Type B pancreatic cell (in vitro differentiated cells): Measurements from ENCODE around the gene TEKTIP1. TPM values are rescaled to one million over a fixed set of nuclear protein-coding genes. Genes with fewer than 3 reads are reported as not detected.

ENCODE experiments used
- DNase-seq: peaks from one replicate; pipeline ENCODE4 v3.0.0; 2021; ENCODE audit warnings: mixed read lengths; ENCODE audit not compliant: unreplicated experiment; ENCODE audit errors: extremely low spot score
- H3K27ac Mint-ChIP-seq: 2 replicates; pipeline ENCODE4 v1.8.0; 2021; ENCODE audit warnings: mild to moderate bottlenecking, mixed read lengths
- H3K27me3 Mint-ChIP-seq: 2 replicates; pipeline ENCODE4 v1.8.0; 2021; ENCODE audit warnings: mixed read lengths
- H3K36me3 Mint-ChIP-seq: 2 replicates; pipeline ENCODE4 v1.8.0; 2021; ENCODE audit warnings: mixed read lengths
- H3K4me1 Mint-ChIP-seq: one replicate; pipeline ENCODE4 v1.8.0; 2021; ENCODE audit warnings: mixed read lengths; ENCODE audit not compliant: unreplicated experiment
- H3K4me3 Mint-ChIP-seq: 2 replicates; pipeline ENCODE4 v1.8.0; 2021; ENCODE audit warnings: mild to moderate bottlenecking, mixed read lengths
- H3K9me3 Mint-ChIP-seq: 2 replicates; pipeline ENCODE4 v1.8.0; 2021; ENCODE audit warnings: mixed read lengths
- total RNA-seq: library from RNA; stranded (reverse); gene quantifications from 2 replicates; pipeline ENCODE4 v1.2.1, GENCODE V29; 2021; ENCODE audit warnings: low replicate concordance
- TF ChIP-seq, protein P1 (sequence below): fragments of 200-600 bp; sonication (generic); conservative IDR thresholded peaks from 2 replicates; pipeline ENCODE4 v1.5.0; 2021; ENCODE audit warnings: antibody characterized with exemption, mild to moderate bottlenecking

Gene TEKTIP1
- total RNA-seq, 1 donor from 2014 or later: 3.4 TPM

DNA sequence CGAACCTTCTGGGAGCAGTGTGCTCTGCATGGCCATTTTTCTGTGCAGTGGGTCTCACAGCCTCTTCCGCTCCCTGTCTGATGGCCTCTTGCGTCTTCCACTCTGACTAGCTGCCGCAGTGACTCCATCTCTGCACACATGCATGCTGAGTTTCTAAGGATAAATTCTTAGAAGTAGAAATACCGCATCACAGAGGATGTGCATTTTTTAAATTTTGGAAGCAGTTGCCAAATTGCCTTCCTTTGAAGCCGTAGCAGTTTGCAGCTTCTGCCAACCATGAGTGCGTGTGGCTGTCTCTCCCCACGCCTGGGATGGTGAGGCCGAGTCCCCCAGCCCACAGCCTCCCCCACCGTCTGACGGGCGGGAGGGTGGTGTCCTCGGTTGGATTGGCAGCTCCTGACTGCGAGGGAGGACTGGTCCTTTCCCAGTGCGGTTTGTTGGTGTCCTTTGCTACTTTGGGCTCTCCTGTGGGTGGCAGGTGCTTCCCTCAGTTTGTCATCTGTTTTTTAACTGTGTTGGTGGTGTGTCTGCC is 23.0 kb upstream of the TEKTIP1 start:
- Mint-ChIP-seq H3K4me1 (no peaks in the 10 kb centered on the region), H3K9me3 (no peaks in the 10 kb centered on the region), H3K36me3 (peaks cover 1% of the 10 kb centered on the region), H3K27me3 (no peaks in the 10 kb centered on the region), H3K27ac (peak overlapping the region; percentile 37), H3K4me3 (no peak overlapping the region)
- TF ChIP-seq, protein P1, sequence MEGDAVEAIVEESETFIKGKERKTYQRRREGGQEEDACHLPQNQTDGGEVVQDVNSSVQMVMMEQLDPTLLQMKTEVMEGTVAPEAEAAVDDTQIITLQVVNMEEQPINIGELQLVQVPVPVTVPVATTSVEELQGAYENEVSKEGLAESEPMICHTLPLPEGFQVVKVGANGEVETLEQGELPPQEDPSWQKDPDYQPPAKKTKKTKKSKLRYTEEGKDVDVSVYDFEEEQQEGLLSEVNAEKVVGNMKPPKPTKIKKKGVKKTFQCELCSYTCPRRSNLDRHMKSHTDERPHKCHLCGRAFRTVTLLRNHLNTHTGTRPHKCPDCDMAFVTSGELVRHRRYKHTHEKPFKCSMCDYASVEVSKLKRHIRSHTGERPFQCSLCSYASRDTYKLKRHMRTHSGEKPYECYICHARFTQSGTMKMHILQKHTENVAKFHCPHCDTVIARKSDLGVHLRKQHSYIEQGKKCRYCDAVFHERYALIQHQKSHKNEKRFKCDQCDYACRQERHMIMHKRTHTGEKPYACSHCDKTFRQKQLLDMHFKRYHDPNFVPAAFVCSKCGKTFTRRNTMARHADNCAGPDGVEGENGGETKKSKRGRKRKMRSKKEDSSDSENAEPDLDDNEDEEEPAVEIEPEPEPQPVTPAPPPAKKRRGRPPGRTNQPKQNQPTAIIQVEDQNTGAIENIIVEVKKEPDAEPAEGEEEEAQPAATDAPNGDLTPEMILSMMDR: no peak
- DNase-seq: no peak

- TF ChIP-seq, protein P1: no peak
- Mint-ChIP-seq H3K4me3 (no peak overlapping the region), H3K9me3 (no peaks in the 10 kb centered on the region), H3K36me3 (peaks cover 5% of the 10 kb centered on the region), H3K27ac (no peak overlapping the region), H3K4me1 (no peaks in the 10 kb centered on the region), H3K27me3 (no peaks in the 10 kb centered on the region)
- peak; percentile 68 for DNase-seq
These were observed 22.2 kb upstream of the TEKTIP1 start for GRCh38 chr19:3516675-3517207.

DNA sequence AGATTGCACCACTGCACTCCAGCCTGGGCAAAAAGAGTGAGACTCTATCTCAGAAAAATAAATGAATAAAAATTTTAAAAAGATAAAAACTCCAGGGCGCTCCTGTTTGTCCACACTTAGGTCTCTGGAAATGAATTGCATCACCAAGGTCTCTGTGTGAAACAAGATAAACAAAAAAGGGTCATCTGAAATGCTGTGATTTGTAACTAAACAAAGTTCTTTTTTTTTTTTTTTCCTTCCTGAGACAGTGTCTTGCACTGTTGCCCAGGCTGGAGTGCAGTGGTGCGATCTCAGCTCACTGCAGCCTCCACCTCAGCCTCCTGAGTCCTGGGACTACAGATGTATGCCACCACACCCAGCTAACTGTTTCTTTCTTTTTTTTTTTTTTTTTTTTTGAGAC is 21.3 kb upstream of the TEKTIP1 start:
- Mint-ChIP-seq H3K4me3 (no peak overlapping the region), H3K4me1 (no peaks in the 10 kb centered on the region), H3K9me3 (no peaks in the 10 kb centered on the region), H3K27me3 (no peaks in the 10 kb centered on the region), H3K27ac (no peak overlapping the region), H3K36me3 (peaks cover 5% of the 10 kb centered on the region)
- no peak for DNase-seq
- TF ChIP-seq, protein P1: no peak

- no peaks in the 10 kb centered on the region for H3K4me1 Mint-ChIP-seq
- peaks cover 5% of the 10 kb centered on the region for H3K36me3 Mint-ChIP-seq
- DNase-seq: no peak
- H3K27ac Mint-ChIP-seq: no peak overlapping the region
- H3K27me3 Mint-ChIP-seq: no peaks in the 10 kb centered on the region
- no peak overlapping the region for H3K4me3 Mint-ChIP-seq
- TF ChIP-seq, protein P1: no peak
- H3K9me3 Mint-ChIP-seq: no peaks in the 10 kb centered on the region
These were observed 20.7 kb upstream of the TEKTIP1 start for GRCh38 chr19:3518255-3518654.

- H3K9me3 Mint-ChIP-seq: no peaks in the 10 kb centered on the region
- H3K27me3 Mint-ChIP-seq: no peaks in the 10 kb centered on the region
- no peak overlapping the region for H3K4me3 Mint-ChIP-seq
- H3K4me1 Mint-ChIP-seq: no peaks in the 10 kb centered on the region
- DNase-seq: no peak
- TF ChIP-seq, protein P1: no peak
- H3K36me3 Mint-ChIP-seq: peaks cover 5% of the 10 kb centered on the region
- H3K27ac Mint-ChIP-seq: no peak overlapping the region
These were observed 20.3 kb upstream of the TEKTIP1 start for GRCh38 chr19:3518659-3519058.

DNA sequence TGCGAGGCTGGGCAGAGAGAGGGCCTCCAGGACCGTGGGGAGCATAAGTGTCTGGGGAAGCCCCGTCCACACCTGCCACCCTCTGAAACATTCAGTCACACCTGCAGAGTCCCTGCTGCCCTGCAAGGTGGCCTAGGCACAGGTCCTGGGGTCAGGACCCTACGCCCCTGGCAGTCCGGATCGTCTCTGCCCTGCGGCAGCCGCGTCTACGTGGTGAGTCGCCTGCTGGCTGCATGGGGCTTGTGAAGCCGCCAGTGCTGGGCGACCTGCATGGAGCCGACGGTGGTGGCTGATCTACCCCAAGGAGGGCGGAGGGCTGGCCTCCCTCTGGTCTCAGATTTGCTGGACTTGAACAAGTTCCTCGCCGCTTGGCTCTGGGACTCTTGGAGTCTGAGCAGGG is 19.8 kb upstream of the TEKTIP1 start:
- TF ChIP-seq, protein P1: no peak
- H3K27ac Mint-ChIP-seq: no peak overlapping the region
- no peaks in the 10 kb centered on the region for H3K4me1 Mint-ChIP-seq

More for the DNA sequence above, 19.8 kb upstream of the TEKTIP1 start:
- Mint-ChIP-seq H3K27me3 (no peaks in the 10 kb centered on the region), H3K36me3 (peaks cover 5% of the 10 kb centered on the region), H3K9me3 (no peaks in the 10 kb centered on the region), H3K4me3 (no peak overlapping the region)
- no peak for DNase-seq
